NCI-H82 treated with DMSO at 0.1 percent for 48 hours (cell line): ENCODE measurements around the gene MEGF11.

Experiments used
- DNase-seq: peaks from one replicate; lab custom pipeline; 2025; ENCODE audit not compliant: unreplicated experiment; lab: John Stamatoyannopoulos, UW

Gene MEGF11

DNA sequence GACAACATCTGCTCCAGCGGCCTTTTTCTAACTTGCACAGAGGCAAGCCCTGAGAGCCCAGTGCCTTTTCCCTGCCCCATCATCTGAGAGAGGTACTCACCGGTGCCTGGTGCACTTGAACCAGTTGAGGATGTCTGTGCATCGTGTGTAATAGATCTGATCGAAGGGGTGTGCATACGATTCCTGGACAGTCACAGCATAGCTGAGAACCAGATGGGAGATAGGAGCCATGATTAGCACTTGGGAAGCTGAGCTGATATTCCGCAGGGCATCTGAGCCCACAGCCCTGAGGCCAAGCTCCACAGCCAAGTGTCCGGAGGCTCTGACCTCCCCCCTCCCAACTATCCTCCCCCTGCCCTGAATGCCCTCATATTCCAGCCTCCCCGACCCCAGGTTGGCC lies 129.8 kb downstream of the MEGF11 start:
- no peak for DNase-seq

DNA sequence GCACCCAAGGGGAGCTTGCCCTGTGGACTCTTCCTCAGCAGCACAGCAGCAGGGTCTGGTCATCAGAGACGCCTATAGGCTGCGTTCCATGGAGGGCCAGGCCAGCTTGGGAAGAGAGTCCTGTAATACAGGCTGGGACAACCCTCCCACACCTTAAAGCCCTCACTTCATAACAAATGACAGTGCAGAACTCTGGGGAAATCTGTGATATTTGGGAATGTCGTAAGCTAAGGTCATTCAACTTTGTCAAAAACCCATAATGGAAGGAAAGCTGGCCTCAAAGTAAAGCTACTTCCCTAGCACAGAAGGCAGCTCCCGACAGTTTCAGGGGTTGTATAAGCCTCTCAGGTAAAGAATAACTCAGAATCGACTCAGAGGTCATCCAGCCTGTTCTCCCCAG lies 133.1 kb downstream of the MEGF11 start:
- no peak for DNase-seq

DNA sequence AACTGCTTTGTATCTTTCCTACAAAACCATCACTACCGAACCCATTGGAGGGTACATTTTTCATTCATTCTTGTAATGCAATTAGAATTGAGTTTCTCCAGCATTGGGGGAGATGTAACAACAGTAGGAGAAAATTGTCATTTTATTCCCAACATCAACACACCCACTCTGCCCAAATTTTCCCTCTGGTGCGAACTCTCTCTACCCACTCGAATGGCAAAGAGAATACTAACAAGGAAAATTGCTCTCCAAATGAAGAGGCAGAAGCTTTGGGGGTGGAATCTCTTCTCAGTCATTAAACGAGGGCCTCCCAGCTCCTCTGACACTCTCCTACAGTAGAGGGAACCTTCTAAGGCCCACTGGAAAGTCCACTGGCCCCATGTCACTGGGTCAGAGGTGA lies 135.7 kb downstream of the MEGF11 start:
- DNase-seq, result no peak

DNA sequence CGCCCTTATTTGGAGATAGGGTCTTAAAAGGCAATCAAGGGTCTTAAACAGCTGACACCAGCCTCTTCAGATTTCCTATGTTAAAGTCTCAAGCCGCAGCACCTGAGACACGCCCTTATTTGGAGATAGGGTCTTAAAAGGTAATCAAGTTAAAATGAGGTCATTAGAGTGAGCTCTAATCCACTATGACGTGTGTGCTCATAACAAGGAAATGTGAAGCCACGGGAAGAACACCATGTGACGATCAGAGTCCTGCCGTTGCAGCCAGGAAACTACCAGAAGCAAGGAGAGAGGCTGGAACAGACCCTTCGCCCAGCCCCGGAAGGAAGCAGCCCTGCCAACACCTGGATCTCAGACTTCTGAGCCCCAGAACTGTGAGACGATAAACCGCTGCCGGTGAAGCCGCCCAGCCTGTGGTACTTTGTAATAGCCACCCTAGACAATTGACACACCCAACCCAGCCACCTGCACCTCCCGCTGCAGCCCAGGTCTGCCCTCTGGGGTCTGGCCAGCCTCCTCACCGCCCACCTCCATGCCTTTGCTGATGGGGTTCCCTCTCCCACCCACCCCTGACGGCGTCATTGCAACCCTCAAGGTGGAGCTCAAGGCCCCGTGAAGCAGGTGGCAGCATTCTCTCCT lies 137.9 kb downstream of the MEGF11 start:
- DNase-seq, result no peak

DNA sequence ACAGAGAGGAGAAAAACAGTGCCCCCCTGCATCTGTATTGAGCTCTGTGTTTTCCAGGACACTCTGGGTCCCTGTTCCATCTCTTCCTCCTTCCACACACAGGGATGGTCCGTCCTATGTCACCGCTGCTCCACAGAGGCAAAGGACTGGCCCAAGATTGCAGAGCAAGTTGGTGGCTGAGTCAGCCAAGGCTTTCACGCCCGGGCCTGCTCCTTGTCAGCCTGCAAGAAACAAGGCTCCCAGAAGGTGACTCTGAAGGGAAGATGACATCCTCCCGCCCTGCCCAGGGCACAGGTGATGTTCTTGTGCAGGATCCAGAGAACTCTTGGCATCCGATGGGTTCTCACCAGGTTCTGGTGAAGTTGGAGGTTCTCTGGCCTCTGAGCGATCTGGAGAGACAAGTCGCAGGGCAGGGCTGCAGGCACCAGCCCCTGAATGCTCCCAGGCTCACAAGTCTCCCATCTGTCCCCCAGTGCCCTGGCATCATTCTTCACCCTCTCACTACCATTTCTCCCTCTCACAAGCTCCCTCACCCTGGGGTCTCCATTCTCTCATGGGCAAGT lies 138.6 kb downstream of the MEGF11 start:
- DNase-seq, result no peak

DNA sequence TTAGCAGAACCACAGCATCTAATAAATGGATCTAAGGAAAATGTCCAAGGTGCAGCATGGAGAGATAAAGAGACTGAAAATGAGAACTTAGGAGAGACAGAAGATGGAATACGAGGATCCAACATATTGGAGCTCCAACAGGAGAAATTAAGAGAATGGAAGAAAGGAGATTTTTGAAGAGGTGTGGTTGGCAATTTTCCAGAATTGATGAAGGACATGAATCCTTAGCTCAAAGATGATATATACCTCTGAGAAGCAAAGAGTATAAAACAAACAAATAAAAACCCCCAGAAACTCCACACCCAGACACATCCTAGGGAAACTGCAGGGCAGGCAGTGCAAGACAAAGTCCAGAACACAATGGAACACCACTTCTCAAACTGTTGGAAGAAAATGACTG lies 141.2 kb downstream of the MEGF11 start:
- DNase-seq, result no peak

DNA sequence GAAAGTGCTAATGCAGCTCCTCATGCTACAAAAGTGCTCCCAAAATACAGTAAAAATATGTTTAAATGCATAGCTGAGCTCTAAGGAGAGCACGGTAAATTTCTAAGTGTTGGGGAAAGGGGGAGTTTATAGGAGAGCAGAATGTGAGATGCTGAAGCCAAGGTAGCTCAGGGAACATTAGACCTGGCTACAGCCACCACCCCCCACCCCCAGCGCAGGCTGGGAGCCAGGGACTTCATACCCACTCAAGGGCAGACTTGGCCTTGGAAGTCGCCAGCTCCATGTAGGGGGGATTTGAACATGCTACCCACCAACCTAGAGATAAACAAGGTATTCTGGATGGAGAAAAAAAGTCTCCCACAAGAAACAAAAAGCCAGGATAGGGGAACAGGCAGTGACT lies 142.2 kb downstream of the MEGF11 start:
- no peak for DNase-seq

DNA sequence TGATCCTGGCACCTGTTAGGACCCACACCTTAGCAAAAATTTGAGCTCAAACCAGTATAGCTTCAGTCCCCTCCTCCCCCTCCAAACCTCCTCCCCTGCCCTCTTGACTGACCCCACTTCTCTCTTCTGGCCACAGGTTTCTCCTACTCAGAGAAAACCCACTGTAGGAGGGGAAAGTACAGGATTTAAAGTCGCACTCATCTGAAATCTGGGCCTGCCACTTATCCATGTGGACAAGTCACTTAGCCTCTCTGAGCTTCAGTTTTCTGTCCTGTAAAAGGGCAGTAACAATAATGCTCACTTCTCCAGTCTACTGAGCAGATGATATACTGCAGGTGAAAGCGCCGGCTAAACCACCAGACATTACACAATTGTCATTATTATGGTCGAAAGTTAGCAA lies 142.7 kb downstream of the MEGF11 start:
- DNase-seq, result no peak

DNA sequence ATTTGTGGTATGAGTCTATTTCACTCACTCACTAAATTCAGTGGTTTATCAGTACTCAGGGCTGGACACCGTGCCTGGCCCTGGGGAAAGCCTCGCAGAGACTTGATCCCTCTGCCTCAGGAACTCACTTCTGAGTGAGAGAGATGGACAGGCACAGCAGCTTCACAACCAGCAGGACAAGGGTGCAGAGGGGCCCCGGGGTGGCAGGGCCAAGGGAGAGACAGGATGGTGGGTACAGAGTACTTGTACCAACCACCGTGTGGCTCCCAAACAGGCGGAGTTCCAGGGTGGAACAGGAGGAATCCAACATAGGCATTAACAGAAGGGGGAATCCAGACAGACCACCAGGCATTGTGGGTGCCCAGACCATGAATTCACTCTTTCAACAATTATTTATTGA lies 143.7 kb downstream of the MEGF11 start:
- no peak for DNase-seq

DNA sequence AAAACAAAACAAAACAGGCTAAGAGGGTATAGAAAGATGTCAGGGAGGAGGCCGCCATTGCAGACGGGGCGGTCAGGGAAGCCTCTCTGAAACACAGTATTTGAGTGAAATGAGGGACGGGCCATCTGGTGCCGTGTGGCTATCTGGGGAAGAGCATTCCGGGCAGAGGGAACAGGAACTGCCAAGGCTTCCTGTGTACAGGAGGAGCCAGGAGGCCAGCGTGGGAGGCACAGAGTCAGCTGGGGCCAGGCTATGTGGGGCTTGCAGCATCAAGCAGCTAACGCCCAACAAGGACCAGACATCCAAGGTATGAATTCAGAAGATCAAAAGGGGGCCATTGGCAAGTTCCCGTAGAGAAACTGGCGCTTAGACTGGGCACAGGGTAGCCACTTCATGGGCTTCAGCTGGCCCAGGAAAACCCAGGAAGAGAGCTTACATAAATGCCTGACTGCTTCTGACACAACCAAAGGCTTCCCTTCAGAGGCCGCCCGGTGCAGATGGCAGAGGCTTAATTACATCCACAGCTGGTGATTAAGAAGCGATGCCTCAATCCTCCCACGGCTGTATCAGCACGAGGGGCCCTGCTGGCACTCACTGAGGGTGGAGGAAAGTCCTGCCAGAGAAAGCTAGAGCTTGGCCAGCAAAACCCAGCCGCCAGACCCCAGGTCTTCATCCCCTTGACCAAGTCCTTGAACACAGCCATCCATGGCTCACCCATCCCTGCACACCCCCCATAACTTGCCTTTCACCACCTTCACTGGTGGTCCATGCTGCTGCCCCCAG lies 144.9 kb downstream of the MEGF11 start:
- DNase-seq, result peak; percentile 83

DNA sequence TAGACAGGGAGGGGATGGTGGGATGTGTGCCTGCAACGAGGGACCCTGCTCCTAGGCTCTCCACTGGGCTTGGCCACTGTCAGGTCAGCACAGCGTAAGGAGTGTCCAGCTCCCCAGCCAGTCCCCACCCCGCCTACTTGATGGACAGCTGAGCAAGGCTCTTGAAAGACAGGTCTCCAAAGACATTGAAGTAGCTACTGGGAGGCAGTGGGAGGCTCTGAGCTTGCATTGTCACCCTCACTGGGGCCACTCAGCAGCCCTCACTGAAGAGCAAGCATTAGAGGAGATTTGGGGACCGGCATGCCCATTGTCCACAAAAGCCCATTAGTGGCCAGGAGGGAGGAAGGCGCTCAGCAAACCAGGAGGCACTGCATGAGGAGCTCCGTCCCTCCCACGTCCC lies 146.5 kb downstream of the MEGF11 start:
- no peak for DNase-seq

DNA sequence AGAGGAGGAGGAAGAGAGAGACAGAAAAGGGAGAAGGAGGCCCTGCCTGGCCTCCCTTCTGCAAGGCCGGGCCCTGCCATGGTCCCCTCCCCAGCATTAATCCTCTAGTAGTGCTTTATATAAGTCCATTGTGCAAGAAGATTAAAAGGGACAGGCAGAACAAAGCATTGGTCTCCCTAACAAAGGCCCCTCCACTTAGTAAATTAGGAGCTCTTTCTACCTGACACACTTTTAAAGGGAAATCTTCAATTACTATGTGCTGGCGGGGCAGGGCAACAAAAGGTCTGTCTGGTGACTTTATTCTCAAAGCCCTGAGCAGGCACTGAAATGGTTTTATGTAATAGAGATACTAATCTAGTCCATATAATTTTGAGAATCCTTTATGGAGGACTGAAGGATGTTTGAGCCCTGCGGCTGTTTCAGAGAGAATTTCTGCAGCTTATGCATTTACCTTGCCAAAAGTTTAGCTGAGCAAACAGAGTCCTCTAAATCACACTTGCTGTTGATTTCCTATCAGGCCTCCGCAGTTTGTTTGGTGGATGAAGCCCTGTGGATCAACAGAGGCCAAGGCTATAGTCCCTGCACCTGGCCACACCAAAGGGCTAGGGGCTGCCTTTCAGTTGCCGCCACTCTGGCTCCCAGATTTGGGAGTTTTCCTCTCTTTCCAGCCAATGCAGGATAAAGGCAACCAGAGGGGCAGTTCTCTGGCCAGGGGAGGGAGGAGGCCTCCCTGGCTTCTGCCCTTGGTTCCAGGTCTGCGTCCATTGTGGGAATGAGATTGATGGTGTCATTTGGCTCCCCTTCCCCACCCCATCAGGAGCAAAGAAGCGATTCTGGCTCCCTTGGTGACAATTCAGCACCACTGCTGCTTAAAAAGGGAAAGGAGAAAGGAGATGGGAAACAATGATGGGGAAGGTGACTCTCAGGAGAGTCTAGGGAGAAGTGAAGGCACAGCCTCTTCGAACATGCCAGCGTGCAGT lies 148.0 kb downstream of the MEGF11 start:
- DNase-seq, result peak; percentile 51

DNA sequence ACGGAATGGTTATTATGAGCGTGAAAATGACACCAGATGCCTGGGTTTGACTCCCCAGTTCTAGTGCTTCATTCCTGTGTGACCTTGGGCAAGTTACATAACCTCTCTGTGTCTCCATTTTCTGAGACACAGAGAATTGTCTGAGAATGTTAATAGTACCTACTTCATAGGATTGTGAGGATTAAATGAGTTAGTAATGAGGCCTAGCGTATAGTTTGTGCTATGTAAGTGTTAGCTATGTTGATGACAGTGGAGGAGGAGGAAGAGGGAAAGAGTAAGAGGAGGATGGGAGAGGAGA lies 150.3 kb downstream of the MEGF11 start:
- DNase-seq, result no peak

DNA sequence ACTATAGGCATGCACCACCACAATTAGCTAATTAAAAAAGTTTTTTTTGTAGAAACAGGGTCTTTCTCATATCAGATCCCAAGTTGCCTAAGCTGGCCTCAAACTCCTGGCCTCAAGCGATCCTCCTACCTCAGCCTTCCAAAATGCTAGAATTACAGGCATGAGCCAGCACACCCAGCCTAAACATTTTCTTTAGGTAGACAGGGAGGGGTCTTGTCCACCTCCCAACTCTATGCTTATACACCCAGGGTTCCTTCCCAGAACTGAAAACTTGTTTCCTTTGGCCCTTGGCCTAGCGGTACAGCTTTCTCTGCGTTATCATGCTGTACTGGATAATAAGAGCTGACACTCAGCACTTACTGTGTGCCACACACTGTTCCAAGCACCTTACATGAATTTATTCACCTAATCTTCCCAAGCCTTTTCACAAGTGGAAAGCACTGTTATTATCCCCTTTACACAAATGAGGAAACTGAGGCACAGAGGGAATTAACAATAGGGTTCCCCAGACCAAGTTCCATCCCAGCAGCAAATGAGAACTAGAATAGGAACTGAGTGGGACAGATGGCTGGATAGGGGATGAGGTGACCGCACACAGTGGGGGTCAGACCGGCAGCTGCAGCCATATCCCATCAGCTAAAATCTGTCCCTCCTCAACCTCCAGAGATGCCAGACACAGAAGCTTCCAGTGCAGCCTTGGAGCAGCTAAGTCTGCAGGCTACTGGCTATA lies 150.8 kb downstream of the MEGF11 start:
- DNase-seq, result no peak

DNA sequence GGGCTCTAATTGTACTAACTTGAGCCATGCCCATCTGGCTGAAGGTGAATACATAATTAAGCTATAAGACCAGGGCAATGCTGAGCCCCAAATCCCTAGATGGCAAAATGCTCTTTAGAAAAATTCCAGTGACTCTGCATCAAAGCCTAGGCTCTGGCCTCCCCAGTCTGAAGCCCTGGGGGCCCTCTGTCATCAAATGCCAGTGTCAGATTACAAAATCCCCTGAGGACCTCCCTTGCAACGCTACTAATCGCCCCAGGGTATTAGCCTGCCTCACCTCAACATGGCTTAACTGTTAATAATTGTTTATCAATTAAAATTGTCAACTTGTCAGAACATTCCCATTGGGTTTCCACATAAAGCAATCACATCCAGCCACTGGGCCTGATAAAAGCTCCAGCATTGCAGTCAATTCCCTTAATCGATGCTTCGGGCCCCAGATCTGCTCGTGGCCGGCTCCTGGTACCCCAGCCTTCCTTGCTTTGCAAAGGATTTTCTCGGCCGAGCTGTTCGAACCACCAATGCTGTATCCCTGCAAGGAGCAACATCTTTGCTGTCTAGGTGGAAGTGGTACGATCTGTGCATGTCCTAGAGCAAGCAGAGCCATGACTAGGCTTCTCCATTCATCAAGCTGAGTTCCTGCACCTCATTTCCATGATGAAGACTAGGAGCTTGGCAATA lies 151.7 kb downstream of the MEGF11 start:
- peak; percentile 94 for DNase-seq

DNA sequence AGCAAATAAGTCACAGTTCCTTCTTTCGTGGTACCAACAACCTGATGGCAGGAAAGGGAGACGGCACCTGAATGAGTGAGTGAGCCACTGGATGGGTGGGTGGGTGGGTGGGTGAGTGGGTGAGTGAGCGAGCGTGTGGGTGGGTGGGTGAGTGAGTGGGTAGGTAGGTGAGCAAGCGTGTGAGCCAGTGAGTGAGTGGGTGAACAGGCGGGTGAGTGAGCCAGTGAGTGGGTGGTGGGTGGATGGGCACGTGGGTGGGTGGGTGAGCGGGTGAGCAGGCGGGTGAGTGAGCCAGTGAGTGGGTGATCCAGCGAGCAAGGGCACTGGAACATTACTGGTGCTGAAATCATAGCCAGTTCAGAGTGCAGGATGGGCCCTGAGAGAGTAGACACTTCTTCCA lies 152.8 kb downstream of the MEGF11 start:
- no peak for DNase-seq

DNA sequence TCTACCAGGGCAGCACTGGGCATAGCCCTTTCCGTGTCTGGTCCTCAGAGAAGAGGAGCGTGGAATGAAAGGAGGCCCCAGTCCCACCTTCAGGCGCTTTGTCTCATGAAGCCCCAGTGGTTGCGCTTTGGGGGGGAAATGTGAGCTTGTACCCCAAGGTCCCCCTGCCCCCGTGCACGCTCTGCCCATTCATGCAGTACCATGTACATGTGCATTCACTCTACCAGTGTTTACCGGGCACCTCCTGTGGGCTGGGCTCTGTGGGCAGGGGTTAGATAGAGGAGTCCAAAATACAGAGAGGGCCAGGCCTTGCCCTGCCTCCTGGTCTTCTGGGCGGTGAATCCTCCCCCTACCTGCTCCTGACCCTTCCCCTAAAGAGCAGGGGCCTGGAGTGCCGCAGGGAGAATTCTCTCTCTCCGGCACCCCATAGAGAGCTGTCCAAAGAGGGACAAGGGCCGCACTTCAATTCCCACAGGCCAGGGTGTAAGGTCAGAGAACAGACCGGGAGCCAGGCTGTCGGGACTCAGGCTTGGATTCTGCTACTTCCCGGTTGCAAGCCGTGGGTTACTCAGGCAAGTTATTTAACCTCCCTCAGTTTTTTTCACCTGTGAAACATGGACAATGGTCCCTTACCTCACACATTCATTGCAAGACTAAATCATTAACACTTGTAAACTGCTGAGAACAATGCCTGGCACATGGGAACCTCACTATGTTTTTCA lies 153.4 kb downstream of the MEGF11 start:
- DNase-seq, result no peak

DNA sequence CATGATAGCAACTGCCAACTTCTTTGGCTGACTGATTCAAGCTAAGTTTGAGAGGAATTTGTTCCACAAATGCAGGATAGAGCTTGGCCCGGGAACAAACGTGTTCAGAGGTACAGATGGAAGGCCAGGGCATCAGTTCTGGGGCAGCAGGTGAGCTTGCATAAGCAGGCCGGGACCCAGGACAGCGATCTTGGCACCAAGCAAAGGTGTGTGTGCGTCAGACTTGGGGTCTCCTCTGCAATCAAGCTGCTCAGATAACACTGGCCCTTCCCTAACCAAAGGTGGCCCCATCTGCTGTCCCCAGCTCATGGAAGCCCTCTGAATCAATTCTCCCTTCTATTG lies 155.6 kb downstream of the MEGF11 start:
- no peak for DNase-seq

DNA sequence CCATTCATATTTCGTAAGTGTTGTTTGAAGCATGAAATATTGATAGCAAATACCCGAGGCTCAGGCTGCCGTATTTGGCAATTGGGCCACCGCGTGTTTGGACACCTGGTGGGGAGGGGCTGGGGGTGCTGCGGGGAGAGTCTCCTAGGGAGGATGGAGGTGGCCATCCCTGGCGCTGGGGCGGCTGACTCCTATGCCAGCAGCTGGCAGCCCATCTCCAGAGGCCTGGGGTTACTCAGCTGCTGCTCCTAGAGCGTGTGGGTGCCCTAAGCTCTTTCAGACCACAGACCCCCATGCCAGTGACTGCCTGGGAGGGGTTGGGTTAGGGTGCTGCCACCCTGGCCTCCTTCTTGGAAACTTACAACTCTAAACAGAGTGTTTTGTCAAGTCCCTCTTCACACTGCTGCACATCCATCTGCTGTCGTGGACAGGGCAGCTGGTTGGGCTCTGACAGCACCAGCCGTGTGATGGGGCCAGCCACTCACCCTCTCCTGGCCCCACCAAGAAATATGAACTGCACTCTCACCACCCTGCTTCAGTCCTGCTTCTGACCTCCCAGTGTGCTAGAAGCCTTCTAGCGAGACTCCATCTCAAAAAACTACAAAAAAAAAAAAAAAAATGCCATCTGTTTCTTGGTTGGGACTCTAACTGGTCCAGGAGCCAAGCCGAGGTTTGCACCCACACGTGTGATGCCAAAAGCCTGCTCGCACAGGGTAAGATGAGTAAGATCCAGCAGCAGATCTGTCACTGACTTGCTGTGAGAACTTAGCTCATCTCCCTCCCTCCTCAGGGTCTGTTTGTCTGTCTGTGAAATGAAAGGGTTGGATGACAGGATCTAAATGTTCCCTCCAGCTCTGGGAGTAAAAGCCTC lies 156.2 kb downstream of the MEGF11 start:
- DNase-seq, result no peak
